ENCODE measurements around the gene UNC79. TPM values are rescaled to one million over a fixed set of nuclear protein-coding genes. Genes with fewer than 3 reads are reported as not detected.

UNC79 gene
- total and polyA plus RNA-seq, 2 experiments from 2014 or later: 0.04 TPM; not detected in 1

DNA sequence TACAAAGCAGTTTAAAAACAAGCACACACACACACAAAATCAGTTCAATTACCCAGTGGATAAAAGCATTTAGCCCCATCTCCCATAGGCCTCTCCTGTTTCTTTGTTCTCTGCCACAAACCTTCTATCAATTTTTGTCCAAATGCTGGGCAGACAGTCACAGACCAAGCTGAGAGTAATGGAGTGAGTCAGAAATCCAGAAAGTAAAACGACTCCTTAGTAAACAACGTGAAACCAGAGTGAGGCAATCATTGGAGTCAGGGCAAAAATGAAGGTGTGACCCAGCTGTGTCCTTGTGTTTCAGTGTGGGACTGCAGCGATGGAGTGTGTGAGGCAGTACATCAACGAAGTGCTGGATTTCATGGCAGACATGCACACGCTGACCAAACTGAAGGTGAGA lies 255.5 kb downstream of the UNC79 start:
- no peak overlapping the region for H2AFZ ChIP-seq
- H3K4me3 ChIP-seq: no peak overlapping the region
- no peak for TF ChIP-seq EZH2 (IDR thresholded peaks at IDR 0.05; ENCODE audit: insufficient read depth, poor library complexity, severe bottlenecking)
- TF ChIP-seq EZH2phosphoT487 (IDR thresholded peaks at IDR 0.05; ENCODE audit: insufficient read depth, low read depth): no peak
- no peak overlapping the region for H3K9ac ChIP-seq
- in situ Hi-C loops (cut with MboI): no loop called here
- H3K27me3 ChIP-seq (replicated peaks; ENCODE audit: insufficient read depth): no peaks in the 10 kb centered on the region
- H3K9me2 ChIP-seq (ENCODE audit: insufficient read depth): no peaks in the 10 kb centered on the region
- H3K36me3 ChIP-seq (ENCODE audit: low read depth): no peaks in the 10 kb centered on the region
- peak; percentile 9 for DNase-seq
- H3K4me2 ChIP-seq (ENCODE audit: unreplicated experiment): no peak overlapping the region
- no peak overlapping the region for H3K27ac ChIP-seq
- no peaks in the 10 kb centered on the region for H4K20me1 ChIP-seq (ENCODE audit: insufficient read depth)
- H3K9me3 ChIP-seq (ENCODE audit: low read depth): no peaks in the 10 kb centered on the region
- WGBS, 2 experiments (ENCODE audit: low coverage in 1 of 2, low lambda C conversion rate in 2 of 2, missing lambda C conversion rate in 2 of 2): 37 to 45% methylated on average over 5 of the region's 5 CpGs
- H3F3A ChIP-seq (ENCODE audit: insufficient read depth): no peaks in the 10 kb centered on the region
- H3K4me1 ChIP-seq (ENCODE audit: insufficient read depth): no peaks in the 10 kb centered on the region
- no peaks in the 10 kb centered on the region for H3K79me2 ChIP-seq (ENCODE audit: insufficient read depth)

DNA sequence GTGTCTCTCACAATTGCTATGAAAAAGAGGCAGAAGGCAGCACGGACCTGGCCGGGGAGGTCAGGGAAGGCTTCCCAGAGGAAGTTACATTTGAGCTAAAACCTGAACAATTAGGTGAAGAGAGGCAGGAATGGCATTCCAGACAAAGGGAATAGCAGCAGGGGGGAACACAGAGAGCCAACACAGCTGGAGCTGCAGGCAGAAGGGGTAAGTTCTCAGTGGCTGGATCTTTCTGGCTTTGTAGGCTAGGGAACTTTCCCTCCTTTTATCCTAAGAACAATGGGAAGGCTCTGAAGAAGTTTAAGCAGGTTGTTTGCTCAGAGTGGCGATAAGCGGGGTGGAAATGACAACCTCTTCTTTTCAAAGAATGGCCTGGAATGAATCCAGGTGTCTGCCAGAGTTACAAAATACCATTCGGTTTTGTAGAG lies 257.5 kb downstream of the UNC79 start:
- Histone ChIP-seq H3K4me2 (ENCODE audit: unreplicated experiment) (no peak overlapping the region), H2AFZ (no peak overlapping the region), H3K36me3 (ENCODE audit: low read depth) (no peaks in the 10 kb centered on the region), H3F3A (ENCODE audit: insufficient read depth) (no peaks in the 10 kb centered on the region), H3K9ac (no peak overlapping the region), H3K79me2 (ENCODE audit: insufficient read depth) (no peaks in the 10 kb centered on the region), H3K4me3 (no peak overlapping the region), H3K9me3 (ENCODE audit: low read depth) (no peaks in the 10 kb centered on the region), H3K27me3 (replicated peaks; ENCODE audit: insufficient read depth) (no peaks in the 10 kb centered on the region), H3K27ac (no peak overlapping the region), H3K9me2 (ENCODE audit: insufficient read depth) (no peaks in the 10 kb centered on the region), H4K20me1 (ENCODE audit: insufficient read depth) (no peaks in the 10 kb centered on the region), H3K4me1 (ENCODE audit: insufficient read depth) (no peaks in the 10 kb centered on the region)
- in situ Hi-C loops (cut with MboI): no loop called here
- DNase-seq: no peak
- 45 to 49% methylated on average over 5 of the region's 5 CpGs for WGBS, 2 experiments (ENCODE audit: low coverage in 1 of 2, low lambda C conversion rate in 2 of 2, missing lambda C conversion rate in 2 of 2)
- TF ChIP-seq EZH2 (IDR thresholded peaks at IDR 0.05; ENCODE audit: insufficient read depth, poor library complexity, severe bottlenecking) (no peak), EZH2phosphoT487 (IDR thresholded peaks at IDR 0.05; ENCODE audit: insufficient read depth, low read depth) (no peak)

DNA sequence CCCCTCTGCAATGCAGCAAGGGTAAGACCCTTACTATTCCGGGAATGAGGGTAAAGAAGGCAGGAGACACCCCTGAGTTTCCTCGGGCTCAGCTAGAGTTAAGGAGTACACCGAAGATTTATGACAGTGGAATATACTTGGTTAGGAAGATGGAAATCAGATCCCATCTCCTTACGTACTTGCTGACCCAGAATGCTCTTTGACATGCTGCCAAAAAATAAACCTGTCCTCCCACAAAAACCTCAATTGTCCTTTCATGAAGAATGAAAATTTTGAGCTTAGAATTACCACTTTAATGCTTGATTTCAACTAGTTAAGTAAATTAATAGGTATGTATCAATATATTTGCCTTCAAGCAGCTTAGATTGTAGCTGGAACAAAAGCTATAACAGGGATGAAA lies 258.1 kb downstream of the UNC79 start:
- 28 to 40% methylated on average over 4 of the region's 4 CpGs for WGBS, 2 experiments (ENCODE audit: low coverage in 1 of 2, low lambda C conversion rate in 2 of 2, missing lambda C conversion rate in 2 of 2)
- no peak overlapping the region for H2AFZ ChIP-seq
- no peak overlapping the region for H3K9ac ChIP-seq
- no peaks in the 10 kb centered on the region for H3K27me3 ChIP-seq (replicated peaks; ENCODE audit: insufficient read depth)
- no peak for DNase-seq
- no peaks in the 10 kb centered on the region for H3F3A ChIP-seq (ENCODE audit: insufficient read depth)
- H3K27ac ChIP-seq: no peak overlapping the region
- no peaks in the 10 kb centered on the region for H3K4me1 ChIP-seq (ENCODE audit: insufficient read depth)
- no peaks in the 10 kb centered on the region for H3K79me2 ChIP-seq (ENCODE audit: insufficient read depth)
- no peaks in the 10 kb centered on the region for H4K20me1 ChIP-seq (ENCODE audit: insufficient read depth)
- no peak overlapping the region for H3K4me2 ChIP-seq (ENCODE audit: unreplicated experiment)
- no peaks in the 10 kb centered on the region for H3K9me3 ChIP-seq (ENCODE audit: low read depth)
- no peaks in the 10 kb centered on the region for H3K36me3 ChIP-seq (ENCODE audit: low read depth)
- H3K9me2 ChIP-seq (ENCODE audit: insufficient read depth): no peaks in the 10 kb centered on the region
- no peak for TF ChIP-seq EZH2 (IDR thresholded peaks at IDR 0.05; ENCODE audit: insufficient read depth, poor library complexity, severe bottlenecking)
- no peak for TF ChIP-seq EZH2phosphoT487 (IDR thresholded peaks at IDR 0.05; ENCODE audit: insufficient read depth, low read depth)
- in situ Hi-C loops (cut with MboI): no loop called here
- H3K4me3 ChIP-seq: no peak overlapping the region

DNA sequence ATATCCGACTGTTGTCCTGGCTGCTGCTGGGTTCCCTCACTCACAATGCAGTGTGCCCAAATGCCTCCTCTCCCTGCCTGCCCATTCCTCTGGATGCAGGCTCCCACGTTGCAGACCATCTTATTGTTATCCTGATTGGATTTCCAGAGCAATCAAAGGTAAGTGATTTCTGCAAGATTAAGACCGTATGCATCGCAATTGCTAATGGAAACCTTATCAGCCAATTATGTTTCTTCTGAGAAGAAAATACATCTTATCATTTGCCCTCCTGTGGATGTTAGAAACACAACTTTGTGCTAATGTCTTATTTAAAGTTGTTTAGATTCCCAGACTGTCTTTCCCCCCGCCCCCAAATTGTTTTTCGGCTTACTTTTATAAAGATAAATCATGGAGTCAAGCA lies 259.4 kb downstream of the UNC79 start:
- Histone ChIP-seq H3K4me3 (no peak overlapping the region), H4K20me1 (ENCODE audit: insufficient read depth) (no peaks in the 10 kb centered on the region), H3K36me3 (ENCODE audit: low read depth) (no peaks in the 10 kb centered on the region), H3K4me2 (ENCODE audit: unreplicated experiment) (no peak overlapping the region), H3K9me3 (ENCODE audit: low read depth) (no peaks in the 10 kb centered on the region), H3K27me3 (replicated peaks; ENCODE audit: insufficient read depth) (no peaks in the 10 kb centered on the region), H3K79me2 (ENCODE audit: insufficient read depth) (no peaks in the 10 kb centered on the region), H2AFZ (no peak overlapping the region), H3K27ac (no peak overlapping the region), H3K4me1 (ENCODE audit: insufficient read depth) (no peaks in the 10 kb centered on the region), H3F3A (ENCODE audit: insufficient read depth) (no peaks in the 10 kb centered on the region), H3K9me2 (ENCODE audit: insufficient read depth) (no peaks in the 10 kb centered on the region), H3K9ac (no peak overlapping the region)
- in situ Hi-C loops (cut with MboI): no loop called here
- no peak for DNase-seq
- WGBS, 2 experiments (ENCODE audit: low coverage in 1 of 2, low lambda C conversion rate in 2 of 2, missing lambda C conversion rate in 2 of 2): 42 to 44% methylated on average over 6 of the region's 6 CpGs
- TF ChIP-seq EZH2phosphoT487 (IDR thresholded peaks at IDR 0.05; ENCODE audit: insufficient read depth, low read depth) (no peak), EZH2 (IDR thresholded peaks at IDR 0.05; ENCODE audit: insufficient read depth, poor library complexity, severe bottlenecking) (no peak)
